CD14-positive monocyte (primary cell): ENCODE measurements around the gene TIRAP. TPM values are rescaled to one million over a fixed set of nuclear protein-coding genes. Genes with fewer than 3 reads are reported as not detected.
"Not testable (repeated sequence)": the region's sequence is repeated elsewhere in the genome, so short reads cannot be mapped to it uniquely, and the experiment has no call there.

Experiments
- DNase-seq, 3 donors: peaks; one replicate each; pipeline ENCODE4 v3.0.0-alpha.2; 2011 to 2022
- H2AFZ ChIP-seq: 2 replicates; pipeline ENCODE4 v1.6.0; 2012; ENCODE audit warnings: mild to moderate bottlenecking, low read depth, low read length, inconsistent platforms; ENCODE audit not compliant: insufficient read depth, poor library complexity, severe bottlenecking
- H3K27ac ChIP-seq, 2 donors: 1 replicate in 1 of 2; 2 replicates in 1 of 2; pipeline ENCODE4 v1.5.1; 2012 to 2013; ENCODE audit warnings: low read length in 2 of 2, control low read depth in 1 of 2, inconsistent platforms in 1 of 2, low read depth in 1 of 2, mild to moderate bottlenecking in 1 of 2
- H3K27me3 ChIP-seq, 2 donors: one replicate each; pipeline versions ENCODE4 v1.6.0 to v1.6.1; 2011 to 2013; ENCODE audit warnings: low read length in 2 of 2; ENCODE audit not compliant: control insufficient read depth in 2 of 2, insufficient read depth in 2 of 2
- H3K36me3 ChIP-seq, 2 donors: replicated peaks in 1 of 2; 1 replicate in 1 of 2; 2 replicates in 1 of 2; pipeline versions ENCODE4 v1.5.1 to v1.6.1; 2012 to 2013; ENCODE audit warnings: low read length in 2 of 2, control low read depth in 1 of 2, inconsistent platforms in 1 of 2, mild to moderate bottlenecking in 1 of 2; ENCODE audit not compliant: insufficient read depth in 2 of 2, control insufficient read depth in 1 of 2
- H3K4me1 ChIP-seq, 2 donors: 1 replicate in 1 of 2; 2 replicates in 1 of 2; pipeline versions ENCODE4 v1.5.1 to v1.6.1; 2012 to 2013; ENCODE audit warnings: low read length in 2 of 2, control low read depth in 1 of 2, inconsistent platforms in 1 of 2, mild to moderate bottlenecking in 1 of 2, moderate library complexity in 1 of 2; ENCODE audit not compliant: insufficient read depth in 2 of 2, control insufficient read depth in 1 of 2
- H3K4me2 ChIP-seq: replicated peaks from 2 replicates; pipeline ENCODE3; 2012; ENCODE audit warnings: low read length, moderate library complexity, mild to moderate bottlenecking; ENCODE audit not compliant: poor library complexity, severe bottlenecking; ENCODE audit errors: extremely low read depth
- H3K4me3 ChIP-seq, 3 experiments: fragments of 200-600 bp in 1 of 3; sonication (generic) in 1 of 3; replicated peaks in 1 of 3; 1 replicate in 2 of 3; 2 replicates in 1 of 3; pipeline ENCODE4 v1.5.1; 2011 to 2013; ENCODE audit warnings: low read length in 3 of 3, mild to moderate bottlenecking in 3 of 3, control low read depth in 2 of 3, low read depth in 2 of 3, inconsistent platforms in 1 of 3, moderate library complexity in 1 of 3
- H3K79me2 ChIP-seq: 2 replicates; pipeline ENCODE4 v1.6.0; 2012; ENCODE audit warnings: mild to moderate bottlenecking, control low read depth, inconsistent platforms, low read length, moderate library complexity; ENCODE audit not compliant: insufficient read depth
- H3K9ac ChIP-seq: 2 replicates; pipeline ENCODE4 v1.6.0; 2017; ENCODE audit warnings: low read length, mild to moderate bottlenecking; ENCODE audit not compliant: insufficient read depth, poor library complexity, severe bottlenecking
- H3K9me3 ChIP-seq, 2 donors: replicated peaks in 1 of 2; 1 replicate in 1 of 2; 2 replicates in 1 of 2; pipeline versions ENCODE4 v1.5.1 to v1.6.1; 2012 to 2013; ENCODE audit warnings: low read length in 2 of 2, control low read depth in 1 of 2; ENCODE audit not compliant: control insufficient read depth in 1 of 2, insufficient read depth in 1 of 2
- H4K20me1 ChIP-seq: 2 replicates; pipeline ENCODE4 v1.6.0; 2012; ENCODE audit warnings: mild to moderate bottlenecking, low read length, control low read depth, moderate library complexity; ENCODE audit not compliant: insufficient read depth
- H3K27ac Mint-ChIP-seq, 7 donors: one replicate each; pipeline ENCODE4 v1.8.0; 2020; ENCODE audit warnings: mild to moderate bottlenecking in 7 of 7, mixed read lengths in 7 of 7, moderate library complexity in 6 of 7, inconsistent platforms in 2 of 7
- H3K27me3 Mint-ChIP-seq, 3 donors: one replicate each; pipeline ENCODE4 v1.8.0; 2021 to 2022; ENCODE audit warnings: low read depth in 3 of 3, mild to moderate bottlenecking in 3 of 3, mixed read lengths in 3 of 3, moderate library complexity in 3 of 3, inconsistent platforms in 1 of 3
- H3K36me3 Mint-ChIP-seq, 2 donors: one replicate each; pipeline ENCODE4 v1.8.0; 2020; ENCODE audit warnings: mixed read lengths in 2 of 2, inconsistent platforms in 1 of 2, mild to moderate bottlenecking in 1 of 2
- H3K4me1 Mint-ChIP-seq: one replicate; pipeline ENCODE4 v1.8.0; 2020; ENCODE audit warnings: mild to moderate bottlenecking, mixed read lengths
- H3K4me3 Mint-ChIP-seq, 2 donors: one replicate each; pipeline ENCODE4 v1.8.0; 2020; ENCODE audit warnings: mild to moderate bottlenecking in 2 of 2, mixed read lengths in 2 of 2, moderate library complexity in 1 of 2
- H3K9me3 Mint-ChIP-seq, 7 donors: one replicate each; pipeline ENCODE4 v1.8.0; 2020 to 2022; ENCODE audit warnings: mixed read lengths in 7 of 7, mild to moderate bottlenecking in 6 of 7, moderate library complexity in 6 of 7, inconsistent platforms in 2 of 7
- WGBS: methylation state at CpG from one replicate; pipeline ENCODE4 v1.1.5; 2013; ENCODE audit warnings: missing lambda C conversion rate; ENCODE audit not compliant: insufficient coverage; 5-methylcytosine and 5-hydroxymethylcytosine counted together
- intact Hi-C, 2 donors: fragments of 100-400 bp; cut with micrococcal nuclease; formaldehyde crosslinking; loops; one replicate each; pipeline versions ENCODE4 v1.15.0 to v1.15.1; 2023
- polyA plus RNA-seq, 3 donors: library from polyadenylated mRNA; depleted of rRNA in 1 of 3; unstranded in 2 of 3; stranded (reverse) in 1 of 3; fragments of 300-500 nt in 2 of 3; fragments of >200 nt in 1 of 3; fragmentation: Illumina TruSeq in 2 of 3; gene quantifications; 1 replicate in 2 of 3; 2 replicates in 1 of 3; pipeline ENCODE4 v1.2.3, GENCODE V29; 2012 to 2021
- TF ChIP-seq, protein P1 (sequence below): fragments of 200-600 bp; IDR thresholded peaks from one replicate; pipeline ENCODE4 v1.8.0; 2022; ENCODE audit warnings: antibody characterized with exemption, mild to moderate bottlenecking

Gene TIRAP
- polyA plus RNA-seq, 3 donors, result 7.0 to 13.8 (median 11.1) TPM

DNA sequence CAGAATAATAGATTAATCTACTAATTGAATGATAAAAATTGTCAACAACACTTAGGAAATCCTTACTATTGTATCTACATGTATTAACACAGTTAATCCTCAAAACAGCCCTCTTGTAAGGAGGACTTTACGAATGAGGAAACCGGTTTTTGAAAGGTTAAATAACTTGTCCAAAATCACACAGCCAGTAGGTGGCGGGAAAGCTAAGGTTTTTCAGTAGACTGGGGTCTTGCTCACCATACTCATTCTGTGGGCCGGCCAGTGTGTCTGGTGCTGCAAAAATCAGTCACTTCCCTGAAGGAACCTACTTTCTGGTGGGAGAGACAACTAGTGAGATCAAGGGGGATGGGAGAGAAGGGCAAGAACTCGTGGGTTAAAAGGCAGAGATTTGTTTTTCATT lies 24.8 kb downstream of the TIRAP start:
- Histone ChIP-seq H3K4me2 (no peak overlapping the region), H3K27ac (no peak overlapping the region), H3K4me1 (peaks cover 43 to 51% of the 10 kb centered on the region in 2 donors), H2AFZ (no peak overlapping the region), H4K20me1 (no peaks in the 10 kb centered on the region), H3K79me2 (peaks cover 30% of the 10 kb centered on the region), H3K4me3 (no peak overlapping the region), H3K9me3 (no peaks in the 10 kb centered on the region), H3K27me3 (no peaks in the 10 kb centered on the region), H3K36me3 (peaks cover 4 to 29% of the 10 kb centered on the region in 2 donors), H3K9ac (no peak overlapping the region)
- Mint-ChIP-seq H3K27me3 (peaks cover 0 to 2% (median 0%) of the 10 kb centered on the region in 3 donors), H3K4me1 (peaks cover 49% of the 10 kb centered on the region), H3K27ac (peak overlapping the region in 1 of 7 donors; percentile 44), H3K36me3 (peaks cover 21 to 36% of the 10 kb centered on the region in 2 donors), H3K4me3 (no peak overlapping the region), H3K9me3 (no peaks in the 10 kb centered on the region)
- TF ChIP-seq, protein P1, sequence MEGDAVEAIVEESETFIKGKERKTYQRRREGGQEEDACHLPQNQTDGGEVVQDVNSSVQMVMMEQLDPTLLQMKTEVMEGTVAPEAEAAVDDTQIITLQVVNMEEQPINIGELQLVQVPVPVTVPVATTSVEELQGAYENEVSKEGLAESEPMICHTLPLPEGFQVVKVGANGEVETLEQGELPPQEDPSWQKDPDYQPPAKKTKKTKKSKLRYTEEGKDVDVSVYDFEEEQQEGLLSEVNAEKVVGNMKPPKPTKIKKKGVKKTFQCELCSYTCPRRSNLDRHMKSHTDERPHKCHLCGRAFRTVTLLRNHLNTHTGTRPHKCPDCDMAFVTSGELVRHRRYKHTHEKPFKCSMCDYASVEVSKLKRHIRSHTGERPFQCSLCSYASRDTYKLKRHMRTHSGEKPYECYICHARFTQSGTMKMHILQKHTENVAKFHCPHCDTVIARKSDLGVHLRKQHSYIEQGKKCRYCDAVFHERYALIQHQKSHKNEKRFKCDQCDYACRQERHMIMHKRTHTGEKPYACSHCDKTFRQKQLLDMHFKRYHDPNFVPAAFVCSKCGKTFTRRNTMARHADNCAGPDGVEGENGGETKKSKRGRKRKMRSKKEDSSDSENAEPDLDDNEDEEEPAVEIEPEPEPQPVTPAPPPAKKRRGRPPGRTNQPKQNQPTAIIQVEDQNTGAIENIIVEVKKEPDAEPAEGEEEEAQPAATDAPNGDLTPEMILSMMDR, result no peak
- DNase-seq, result no peak
- no CpG with 5 or more reads among the region's 5 CpGs for WGBS
- intact Hi-C loops, result no loop called here

DNA sequence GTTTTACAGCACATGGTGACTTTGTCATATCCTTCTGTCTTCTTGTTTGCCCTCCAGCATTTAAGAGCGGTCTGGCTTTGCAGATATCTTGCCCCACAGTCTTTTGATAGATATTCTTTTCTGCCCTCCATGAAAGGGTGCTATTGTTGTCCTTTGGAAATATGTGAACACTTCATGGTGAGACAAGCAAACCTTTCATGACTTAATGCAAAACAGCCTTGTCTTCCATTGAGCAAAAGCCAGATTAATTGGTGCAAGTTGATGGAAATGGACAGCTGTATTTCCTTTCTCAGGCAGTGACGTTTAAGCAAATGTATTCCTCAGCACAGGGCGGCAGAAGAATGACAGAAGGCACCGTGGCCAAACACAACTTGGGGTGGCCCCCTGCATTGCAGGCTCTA lies 25.4 kb downstream of the TIRAP start:
- Mint-ChIP-seq H3K27me3 (peaks cover 0 to 2% (median 0%) of the 10 kb centered on the region in 3 donors), H3K36me3 (peaks cover 21 to 32% of the 10 kb centered on the region in 2 donors), H3K4me1 (peaks cover 51% of the 10 kb centered on the region), H3K9me3 (no peaks in the 10 kb centered on the region), H3K4me3 (no peak overlapping the region), H3K27ac (no peak overlapping the region)
- peaks cover 47 to 53% of the 10 kb centered on the region in 2 donors for H3K4me1 ChIP-seq
- TF ChIP-seq, protein P1, result no peak
- H3K27ac ChIP-seq, result no peak overlapping the region
- WGBS, result 92% methylated on average over 3 of the region's 4 CpGs
- DNase-seq, result no peak
- H4K20me1 ChIP-seq, result no peaks in the 10 kb centered on the region
- intact Hi-C loops, result no loop called here
- no peak overlapping the region for H3K4me3 ChIP-seq
- no peak overlapping the region for H3K4me2 ChIP-seq
- no peak overlapping the region for H2AFZ ChIP-seq
- no peaks in the 10 kb centered on the region for H3K27me3 ChIP-seq
- H3K9me3 ChIP-seq, result no peaks in the 10 kb centered on the region
- H3K79me2 ChIP-seq, result peaks cover 36% of the 10 kb centered on the region
- no peak overlapping the region for H3K9ac ChIP-seq
- H3K36me3 ChIP-seq, result peaks cover 4 to 29% of the 10 kb centered on the region in 2 donors

- DNase-seq, H3K9me3 ChIP-seq, H3K27ac Mint-ChIP-seq, H3K9me3 Mint-ChIP-seq, H3K4me3 ChIP-seq, H2AFZ ChIP-seq, intact Hi-C loops, H3K27ac ChIP-seq, H3K4me3 Mint-ChIP-seq, H4K20me1 ChIP-seq, H3K27me3 ChIP-seq, H3K27me3 Mint-ChIP-seq, H3K4me2 ChIP-seq, H3K9ac ChIP-seq: not testable (repeated sequence)
- WGBS, result no CpG with 5 or more reads among the region's 4 CpGs
- Histone ChIP-seq H3K79me2 (peaks cover 37% of the 10 kb centered on the region), H3K36me3 (peaks cover 4 to 29% of the 10 kb centered on the region in 2 donors), H3K4me1 (peaks cover 47 to 53% of the 10 kb centered on the region in 2 donors)
- peaks cover 53% of the 10 kb centered on the region for H3K4me1 Mint-ChIP-seq
- peaks cover 21 to 32% of the 10 kb centered on the region in 2 donors for H3K36me3 Mint-ChIP-seq
These were observed 25.9 kb downstream of the TIRAP start for GRCh38 chr11:126308771-126309170.
